DND-41 (cell line): ENCODE results near the gene ASMT.
"Not testable (repeated sequence)": the region's sequence is repeated elsewhere in the genome, so short reads cannot be mapped to it uniquely, and the experiment has no call there.

Source experiments
- EZH2 ChIP-seq: IDR thresholded peaks from 3 replicates; pipeline ENCODE4 v1.6.1; 2012; ENCODE audit warnings: borderline replicate concordance, low read depth, mild to moderate bottlenecking, moderate library complexity, low read length, inconsistent platforms; ENCODE audit not compliant: severe bottlenecking
- TF ChIP-seq, protein P1 (sequence below): IDR thresholded peaks from 2 replicates; pipeline ENCODE4 v1.5.1; 2012; ENCODE audit warnings: borderline replicate concordance, low read length, moderate library complexity, mild to moderate bottlenecking; ENCODE audit not compliant: poor library complexity, severe bottlenecking; ENCODE audit errors: extremely low read depth

DNA sequence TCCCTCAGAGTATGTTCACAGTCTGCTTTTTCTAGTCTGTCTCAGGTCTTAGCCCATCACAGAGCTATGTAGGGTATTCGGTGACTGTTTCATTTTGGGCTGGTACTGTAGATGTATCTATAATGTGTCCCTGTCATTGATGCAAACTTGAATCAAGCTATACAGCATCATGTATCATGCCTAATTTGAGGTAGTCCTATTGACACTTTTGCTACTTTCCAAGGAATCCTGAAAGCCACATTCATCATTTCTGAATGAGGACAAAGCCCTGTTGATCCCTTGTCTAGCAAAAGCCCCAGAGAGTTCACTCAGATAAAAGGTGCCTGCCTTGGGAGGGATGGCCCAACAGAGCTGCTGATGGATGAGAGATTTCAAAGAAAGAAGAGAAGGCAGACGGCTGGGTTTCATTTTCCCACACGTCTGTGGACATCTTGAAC is 70.6 kb downstream of the ASMT start:
- TF ChIP-seq, protein P1, sequence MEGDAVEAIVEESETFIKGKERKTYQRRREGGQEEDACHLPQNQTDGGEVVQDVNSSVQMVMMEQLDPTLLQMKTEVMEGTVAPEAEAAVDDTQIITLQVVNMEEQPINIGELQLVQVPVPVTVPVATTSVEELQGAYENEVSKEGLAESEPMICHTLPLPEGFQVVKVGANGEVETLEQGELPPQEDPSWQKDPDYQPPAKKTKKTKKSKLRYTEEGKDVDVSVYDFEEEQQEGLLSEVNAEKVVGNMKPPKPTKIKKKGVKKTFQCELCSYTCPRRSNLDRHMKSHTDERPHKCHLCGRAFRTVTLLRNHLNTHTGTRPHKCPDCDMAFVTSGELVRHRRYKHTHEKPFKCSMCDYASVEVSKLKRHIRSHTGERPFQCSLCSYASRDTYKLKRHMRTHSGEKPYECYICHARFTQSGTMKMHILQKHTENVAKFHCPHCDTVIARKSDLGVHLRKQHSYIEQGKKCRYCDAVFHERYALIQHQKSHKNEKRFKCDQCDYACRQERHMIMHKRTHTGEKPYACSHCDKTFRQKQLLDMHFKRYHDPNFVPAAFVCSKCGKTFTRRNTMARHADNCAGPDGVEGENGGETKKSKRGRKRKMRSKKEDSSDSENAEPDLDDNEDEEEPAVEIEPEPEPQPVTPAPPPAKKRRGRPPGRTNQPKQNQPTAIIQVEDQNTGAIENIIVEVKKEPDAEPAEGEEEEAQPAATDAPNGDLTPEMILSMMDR = not testable (repeated sequence)
- not testable (repeated sequence) for TF ChIP-seq EZH2
